Mesenchymal stem cell (in vitro differentiated cells and primary cell): ENCODE data around the gene WNT5A.
A peak's percentile ranks its signal among the peaks of the same experiment; 100 is the strongest.

ENCODE experiments used
- DNase-seq: peaks from one replicate; pipeline ENCODE4 v3.0.0-alpha.2; 2013
- H2AFZ ChIP-seq: one replicate; pipeline ENCODE4 v1.6.1; 2013; ENCODE audit warnings: low read depth, mild to moderate bottlenecking, control low read depth, inconsistent platforms, low read length, moderate library complexity
- H2AK5ac ChIP-seq: 2 replicates; pipeline ENCODE4 v1.6.1; 2013; ENCODE audit warnings: low read length, moderate library complexity, mild to moderate bottlenecking, inconsistent platforms; ENCODE audit not compliant: severe bottlenecking
- H2BK120ac ChIP-seq: one replicate; pipeline ENCODE4 v1.6.1; 2013; ENCODE audit warnings: low read depth, mild to moderate bottlenecking, inconsistent platforms, low read length, moderate library complexity
- H2BK12ac ChIP-seq, 2 experiments: one replicate each; pipeline ENCODE4 v1.6.1; 2013; ENCODE audit warnings: inconsistent platforms in 2 of 2, low read length in 2 of 2, mild to moderate bottlenecking in 2 of 2, moderate library complexity in 2 of 2, control low read depth in 1 of 2
- H2BK15ac ChIP-seq: one replicate; pipeline ENCODE4 v1.6.1; 2013; ENCODE audit warnings: mild to moderate bottlenecking, low read depth, inconsistent platforms; ENCODE audit not compliant: poor library complexity, severe bottlenecking
- H2BK5ac ChIP-seq: 2 replicates; pipeline ENCODE4 v1.6.1; 2013; ENCODE audit warnings: low read depth, mild to moderate bottlenecking, low read length, control low read depth, inconsistent platforms; ENCODE audit not compliant: poor library complexity, severe bottlenecking
- H3K14ac ChIP-seq, 2 experiments: one replicate each; pipeline ENCODE4 v1.6.1; 2013; ENCODE audit warnings: inconsistent platforms in 2 of 2, low read length in 2 of 2, control low read depth in 1 of 2, mild to moderate bottlenecking in 1 of 2, moderate library complexity in 1 of 2
- H3K18ac ChIP-seq, 2 experiments: one replicate each; pipeline ENCODE4 v1.6.1; 2013; ENCODE audit warnings: inconsistent platforms in 2 of 2, low read length in 2 of 2, control low read depth in 1 of 2, low read depth in 1 of 2, mild to moderate bottlenecking in 1 of 2
- H3K23ac ChIP-seq, 2 experiments: one replicate each; pipeline ENCODE4 v1.6.1; 2013; ENCODE audit warnings: inconsistent platforms in 2 of 2, low read length in 2 of 2, mild to moderate bottlenecking in 2 of 2, moderate library complexity in 2 of 2, control low read depth in 1 of 2
- H3K27ac ChIP-seq: 2 replicates; pipeline ENCODE4 v1.5.1; 2013; ENCODE audit warnings: mild to moderate bottlenecking, moderate library complexity, low read length, control low read depth, inconsistent platforms; ENCODE audit not compliant: poor library complexity, severe bottlenecking
- H3K27me3 ChIP-seq, 2 experiments: 2 replicates each; pipeline versions ENCODE4 v1.6.1 to v1.7.0; 2013; ENCODE audit warnings: low read length in 2 of 2, mild to moderate bottlenecking in 2 of 2, moderate library complexity in 2 of 2, control low read depth in 1 of 2, inconsistent platforms in 1 of 2; ENCODE audit not compliant: control insufficient read depth in 1 of 2, insufficient read depth in 1 of 2
- H3K36me3 ChIP-seq, 2 experiments: 2 replicates each; pipeline versions ENCODE4 v1.6.1 to v1.7.0; 2013; ENCODE audit warnings: low read length in 2 of 2, control low read depth in 1 of 2, inconsistent platforms in 1 of 2, low read depth in 1 of 2, mild to moderate bottlenecking in 1 of 2; ENCODE audit not compliant: insufficient read depth in 2 of 2, control insufficient read depth in 1 of 2
- H3K4ac ChIP-seq, 2 experiments: one replicate each; pipeline ENCODE4 v1.6.1; 2013; ENCODE audit warnings: inconsistent platforms in 2 of 2, low read length in 2 of 2, mild to moderate bottlenecking in 2 of 2, moderate library complexity in 2 of 2, control low read depth in 1 of 2, low read depth in 1 of 2
- H3K4me1 ChIP-seq: 2 replicates; pipeline ENCODE4 v1.6.1; 2013; ENCODE audit warnings: low read depth, low read length, control low read depth; ENCODE audit not compliant: control insufficient read depth, insufficient read depth
- H3K4me2 ChIP-seq: 2 replicates; pipeline ENCODE4 v1.6.1; 2013; ENCODE audit warnings: low read length, mild to moderate bottlenecking, inconsistent platforms; ENCODE audit not compliant: poor library complexity, severe bottlenecking
- H3K4me3 ChIP-seq, 2 experiments: 2 replicates each; pipeline versions ENCODE4 v1.5.1 to v1.7.0; 2013; ENCODE audit warnings: low read length in 2 of 2, mild to moderate bottlenecking in 2 of 2, control low read depth in 1 of 2, low read depth in 1 of 2; ENCODE audit not compliant: insufficient read depth in 1 of 2
- H3K79me1 ChIP-seq: replicated peaks from 2 replicates; pipeline ENCODE4 v1.6.1; 2013; ENCODE audit warnings: mild to moderate bottlenecking, control low read depth, low read length, inconsistent platforms; ENCODE audit not compliant: poor library complexity, severe bottlenecking
- H3K9ac ChIP-seq: 2 replicates; pipeline ENCODE4 v1.7.0; 2013; ENCODE audit warnings: mild to moderate bottlenecking, low read length, moderate library complexity
- H3K9me3 ChIP-seq: 2 replicates; pipeline ENCODE4 v1.7.0; 2013; ENCODE audit warnings: mild to moderate bottlenecking, low read length; ENCODE audit not compliant: control insufficient read depth
- H4K8ac ChIP-seq: one replicate; pipeline ENCODE4 v1.6.1; 2013; ENCODE audit warnings: inconsistent platforms, mild to moderate bottlenecking, low read length, moderate library complexity
- H4K91ac ChIP-seq: one replicate; pipeline ENCODE4 v1.6.1; 2013; ENCODE audit warnings: mild to moderate bottlenecking, low read length, inconsistent platforms
- WGBS: methylation state at CpG from one replicate; pipeline ENCODE4 v1.1.7; 2013; ENCODE audit warnings: mixed read lengths; 5-methylcytosine and 5-hydroxymethylcytosine counted together

WNT5A gene

DNA sequence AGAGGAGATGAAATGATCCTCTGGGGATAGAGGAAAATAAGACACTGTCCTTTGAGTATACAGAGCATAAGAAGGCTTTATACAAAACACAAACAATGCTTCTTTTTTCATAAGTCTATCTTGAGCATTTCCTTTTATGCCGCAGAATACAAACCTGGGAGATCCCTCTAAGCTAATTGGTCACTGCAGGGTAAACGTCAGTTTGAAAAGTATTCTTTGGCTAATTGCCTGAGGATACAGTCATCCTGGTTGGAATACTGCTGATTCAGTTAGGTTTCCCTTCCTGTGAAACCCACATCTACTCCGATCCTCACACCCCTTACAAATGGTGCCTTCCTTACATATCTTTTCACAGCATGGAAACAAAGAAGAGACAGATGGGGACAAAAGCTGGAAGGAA, 10.6 kb downstream of the WNT5A start:
- no peak overlapping the region for H4K91ac ChIP-seq
- no peak overlapping the region for H3K4ac ChIP-seq
- H3K4me2 ChIP-seq, result peak overlapping the region; percentile 53
- H3K27me3 ChIP-seq, result no peaks in the 10 kb centered on the region
- peaks cover 19% of the 10 kb centered on the region in 2 experiments for H3K36me3 ChIP-seq
- no peak overlapping the region for H3K14ac ChIP-seq
- H2BK5ac ChIP-seq, result no peak overlapping the region
- no peak overlapping the region for H3K9ac ChIP-seq
- H3K23ac ChIP-seq, result no peak overlapping the region
- H2BK12ac ChIP-seq, result no peak overlapping the region
- H2BK120ac ChIP-seq, result no peak overlapping the region
- DNase-seq, result peak; percentile 87
- H2AFZ ChIP-seq, result no peak overlapping the region
- peak overlapping the region; percentile 57 for H3K27ac ChIP-seq
- H2BK15ac ChIP-seq, result no peak overlapping the region
- H2AK5ac ChIP-seq, result no peak overlapping the region
- H4K8ac ChIP-seq, result no peak overlapping the region
- H3K4me3 ChIP-seq, result no peak overlapping the region
- peak overlapping the region in 1 of 2 experiments; percentile 29 for H3K18ac ChIP-seq
- 33% methylated on average over 2 of the region's 3 CpGs for WGBS
- no peaks in the 10 kb centered on the region for H3K9me3 ChIP-seq
- H3K4me1 ChIP-seq, result peaks cover 9% of the 10 kb centered on the region
- H3K79me1 ChIP-seq, result peaks cover 20% of the 10 kb centered on the region

DNA sequence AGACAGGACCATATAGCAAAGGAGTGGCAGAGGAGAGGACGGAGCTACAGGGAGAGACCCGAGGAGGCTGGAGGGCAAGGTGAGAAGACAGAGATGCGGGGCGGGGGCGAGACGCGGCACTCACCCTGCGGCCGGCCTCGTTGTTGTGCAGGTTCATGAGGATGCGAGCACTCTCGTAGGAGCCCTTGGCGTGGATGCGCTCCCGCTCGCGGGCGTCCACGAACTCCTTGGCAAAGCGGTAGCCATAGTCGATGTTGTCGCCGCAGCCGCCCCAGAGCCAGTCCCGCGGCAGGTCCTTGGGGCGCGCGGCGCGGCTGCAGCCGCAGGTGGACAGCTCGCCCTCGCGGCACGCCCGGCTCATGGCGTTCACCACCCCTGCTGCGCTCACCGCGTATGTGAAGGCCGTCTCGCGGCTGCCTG, 12.9 kb downstream of the WNT5A start:
- Histone ChIP-seq H3K23ac (peak overlapping the region in 1 of 2 experiments; percentile 46), H2BK5ac (no peak overlapping the region), H3K36me3 (peaks cover 34 to 37% of the 10 kb centered on the region in 2 experiments), H2AK5ac (no peak overlapping the region), H2BK120ac (no peak overlapping the region), H3K79me1 (peaks cover 27% of the 10 kb centered on the region), H3K27me3 (no peaks in the 10 kb centered on the region), H3K14ac (peak overlapping the region in 1 of 2 experiments; percentile 3), H3K9ac (no peak overlapping the region), H3K4ac (no peak overlapping the region), H4K8ac (peak overlapping the region; percentile 55), H3K9me3 (no peaks in the 10 kb centered on the region), H2BK15ac (peak overlapping the region; percentile 34), H3K18ac (no peak overlapping the region), H3K27ac (no peak overlapping the region), H2BK12ac (peak overlapping the region; percentile 18 to 23), H2AFZ (peak overlapping the region; percentile 31), H4K91ac (no peak overlapping the region), H3K4me3 (peak overlapping the region in 1 of 2 experiments; percentile 16), H3K4me1 (peaks cover 15% of the 10 kb centered on the region), H3K4me2 (no peak overlapping the region)
- WGBS, result 94% methylated on average over 44 of the region's 44 CpGs
- DNase-seq, result no peak

DNA sequence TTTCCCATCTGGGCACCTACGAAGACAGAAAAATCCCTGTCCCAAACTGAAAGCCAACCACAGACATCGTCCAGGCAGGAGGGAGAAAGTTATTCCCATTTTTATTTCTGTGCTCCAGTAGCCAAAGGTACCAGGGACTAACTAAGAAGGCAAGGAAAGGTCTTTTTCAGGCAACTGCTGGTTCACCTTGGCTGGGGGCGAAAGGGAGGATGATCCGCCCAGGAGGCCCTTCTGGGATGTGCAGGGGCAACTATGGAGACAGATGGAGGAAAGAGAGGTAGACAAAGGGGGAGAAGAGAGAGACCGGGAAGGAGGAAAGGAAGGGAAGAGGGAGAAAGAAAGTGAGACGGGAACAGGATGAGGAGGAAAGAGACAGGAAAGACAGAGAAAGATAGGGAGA, 13.3 kb downstream of the WNT5A start:
- DNase-seq, result no peak
- H3K4me1 ChIP-seq, result peaks cover 17% of the 10 kb centered on the region
- no peak overlapping the region for H2AK5ac ChIP-seq
- 98% methylated on average over 6 of the region's 6 CpGs for WGBS
- H3K9ac ChIP-seq, result no peak overlapping the region
- no peak overlapping the region for H2BK120ac ChIP-seq
- H3K4me3 ChIP-seq, result no peak overlapping the region
- no peaks in the 10 kb centered on the region for H3K27me3 ChIP-seq
- no peak overlapping the region for H2BK15ac ChIP-seq
- no peak overlapping the region for H4K91ac ChIP-seq
- H3K27ac ChIP-seq, result no peak overlapping the region
- H2BK5ac ChIP-seq, result no peak overlapping the region
- H3K36me3 ChIP-seq, result peaks cover 36 to 37% of the 10 kb centered on the region in 2 experiments
- no peak overlapping the region for H3K18ac ChIP-seq
- no peak overlapping the region for H2BK12ac ChIP-seq
- no peaks in the 10 kb centered on the region for H3K9me3 ChIP-seq
- H3K23ac ChIP-seq, result no peak overlapping the region
- H3K79me1 ChIP-seq, result peaks cover 29% of the 10 kb centered on the region
- H3K4me2 ChIP-seq, result no peak overlapping the region
- no peak overlapping the region for H3K4ac ChIP-seq
- no peak overlapping the region for H3K14ac ChIP-seq
- no peak overlapping the region for H2AFZ ChIP-seq
- no peak overlapping the region for H4K8ac ChIP-seq

DNA sequence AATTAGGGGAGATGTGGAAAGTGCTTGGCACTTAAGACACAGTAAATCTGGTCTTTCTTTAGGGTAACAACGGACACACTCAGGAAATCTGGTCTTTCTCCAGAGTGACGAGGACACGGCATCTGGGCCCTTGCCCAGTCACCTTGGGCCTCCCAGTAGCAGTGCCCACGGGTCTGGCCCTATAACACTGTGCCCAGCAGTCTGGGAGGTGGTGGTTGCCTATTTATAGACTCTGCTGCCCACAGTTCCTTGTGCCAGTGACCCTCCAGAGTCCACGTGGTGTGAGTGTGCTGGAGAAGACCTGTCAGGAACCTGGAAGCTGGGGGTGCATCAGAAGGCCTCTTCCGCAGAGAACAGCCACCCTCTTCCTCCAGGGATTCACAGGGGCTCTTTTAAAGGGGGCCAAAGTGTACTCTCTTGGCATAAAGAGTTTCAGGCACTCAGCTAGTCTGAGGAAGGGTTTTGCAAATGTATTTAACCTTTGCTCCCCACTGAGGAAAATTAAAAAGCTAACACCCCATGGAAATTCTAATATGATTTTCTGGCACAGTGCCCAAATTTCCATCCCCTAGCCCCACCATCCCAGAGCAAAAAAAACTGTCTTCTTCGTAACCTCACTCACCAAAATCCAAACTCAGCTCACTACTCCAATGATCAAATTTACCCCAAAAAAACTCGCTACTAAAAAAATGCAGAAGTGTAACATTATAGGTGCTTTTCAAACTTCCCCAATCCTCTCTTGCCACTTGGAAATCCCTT, 15.4 kb downstream of the WNT5A start:
- peaks cover 37% of the 10 kb centered on the region in 2 experiments for H3K36me3 ChIP-seq
- H4K91ac ChIP-seq, result no peak overlapping the region
- no peak overlapping the region for H3K4me3 ChIP-seq
- no peak overlapping the region for H3K27ac ChIP-seq
- H2BK5ac ChIP-seq, result no peak overlapping the region
- no peaks in the 10 kb centered on the region for H3K27me3 ChIP-seq
- no peak overlapping the region for H2BK15ac ChIP-seq
- H2AFZ ChIP-seq, result no peak overlapping the region
- H3K4ac ChIP-seq, result no peak overlapping the region
- peak overlapping the region in 1 of 2 experiments; percentile 1 for H2BK12ac ChIP-seq
- no peaks in the 10 kb centered on the region for H3K9me3 ChIP-seq
- no peak overlapping the region for H3K4me2 ChIP-seq
- H3K14ac ChIP-seq, result peak overlapping the region in 1 of 2 experiments; percentile 29
- H3K23ac ChIP-seq, result no peak overlapping the region
- no peak overlapping the region for H2AK5ac ChIP-seq
- DNase-seq, result no peak
- WGBS, result 90% methylated on average over 8 of the region's 8 CpGs
- H3K4me1 ChIP-seq, result peaks cover 15% of the 10 kb centered on the region
- H3K79me1 ChIP-seq, result peaks cover 29% of the 10 kb centered on the region
- H3K18ac ChIP-seq, result peak overlapping the region in 1 of 2 experiments; percentile 61
- no peak overlapping the region for H2BK120ac ChIP-seq
- no peak overlapping the region for H4K8ac ChIP-seq
- H3K9ac ChIP-seq, result no peak overlapping the region
